ENCODE measurements around the gene SLC39A13.
A peak's percentile ranks its signal among the peaks of the same experiment; 100 is the strongest.

The SLC39A13 gene

GRCh38 chr11:47399860-47400767 is 8.3 kb upstream of the SLC39A13 start:
- H3K4me3 ChIP-seq (ENCODE audit: control insufficient read depth, low read depth, low read length) = peak overlapping the region; percentile 44
- no peak for DNase-seq (ENCODE audit: low read depth)
- TF ChIP-seq CTCF (conservative IDR thresholded peaks at IDR 0.05; ENCODE audit: control insufficient read depth, insufficient read depth, low read depth, low read length) = no peak

- no peak for TF ChIP-seq CTCF (conservative IDR thresholded peaks at IDR 0.05; ENCODE audit: control insufficient read depth, insufficient read depth, low read depth, low read length)
- no peak overlapping the region for H3K4me3 ChIP-seq (ENCODE audit: control insufficient read depth, low read depth, low read length)
- no peak for DNase-seq (ENCODE audit: low read depth)
Observed at GRCh38 chr11:47400768-47401279, 7.6 kb upstream of the SLC39A13 start.

GRCh38 chr11:47403135-47403534 is 5.3 kb upstream of the SLC39A13 start:
- TF ChIP-seq CTCF (conservative IDR thresholded peaks at IDR 0.05; ENCODE audit: control insufficient read depth, insufficient read depth, low read depth, low read length) = no peak
- no peak for DNase-seq (ENCODE audit: low read depth)
- no peak overlapping the region for H3K4me3 ChIP-seq (ENCODE audit: control insufficient read depth, low read depth, low read length)

GRCh38 chr11:47403571-47403970 is 4.8 kb upstream of the SLC39A13 start:
- TF ChIP-seq CTCF (conservative IDR thresholded peaks at IDR 0.05; ENCODE audit: control insufficient read depth, insufficient read depth, low read depth, low read length) = no peak
- H3K4me3 ChIP-seq (ENCODE audit: control insufficient read depth, low read depth, low read length) = no peak overlapping the region
- DNase-seq (ENCODE audit: low read depth) = no peak

- H3K4me3 ChIP-seq (ENCODE audit: control insufficient read depth, low read depth, low read length) = peak overlapping the region; percentile 55
- no peak for DNase-seq (ENCODE audit: low read depth)
- peak; percentile 2 for TF ChIP-seq CTCF (conservative IDR thresholded peaks at IDR 0.05; ENCODE audit: control insufficient read depth, insufficient read depth, low read depth, low read length)
Observed at GRCh38 chr11:47406896-47407745, 1.3 kb upstream of the SLC39A13 start.

GRCh38 chr11:47408598-47409439 is 429 bp downstream of the SLC39A13 start:
- peak overlapping the region; percentile 97 for H3K4me3 ChIP-seq (ENCODE audit: control insufficient read depth, low read depth, low read length)
- TF ChIP-seq CTCF (conservative IDR thresholded peaks at IDR 0.05; ENCODE audit: control insufficient read depth, insufficient read depth, low read depth, low read length) = no peak
- peak; percentile 86 for DNase-seq (ENCODE audit: low read depth)

Data from fibroblast of mammary gland (primary cell).